Activated naive CD8-positive, alpha-beta T cell treated with anti-CD3 and anti-CD28 coated beads, Interleukin-2, amount 50 U/mL, for 24 hours (primary cell): ENCODE data around the gene OR51E2.

ENCODE experiments used
- ATAC-seq: fragments of 150-1000 bp; cut with Tn5 transposase; one replicate; pipeline ENCODE4 v1.10.0; 2021
- DNase-seq: peaks from one replicate; pipeline ENCODE4 v3.0.0; 2021
- H3K27ac Mint-ChIP-seq: one replicate; pipeline ENCODE4 v1.8.0; 2021; ENCODE audit warnings: mild to moderate bottlenecking, mixed read lengths
- H3K27me3 Mint-ChIP-seq: one replicate; pipeline ENCODE4 v1.8.0; 2021; ENCODE audit warnings: mixed read lengths
- H3K36me3 Mint-ChIP-seq: one replicate; pipeline ENCODE4 v1.8.0; 2021; ENCODE audit warnings: low read depth, mixed read lengths
- H3K4me1 Mint-ChIP-seq: one replicate; pipeline ENCODE4 v1.8.0; 2021; ENCODE audit warnings: mixed read lengths
- H3K4me3 Mint-ChIP-seq: one replicate; pipeline ENCODE4 v1.8.0; 2021; ENCODE audit warnings: mild to moderate bottlenecking, moderate library complexity, mixed read lengths
- H3K9me3 Mint-ChIP-seq: one replicate; pipeline ENCODE4 v1.8.0; 2021; ENCODE audit warnings: mixed read lengths

Gene OR51E2

GRCh38 chr11:4643076-4643475 lies 54.6 kb downstream of the OR51E2 start:
- H3K36me3 Mint-ChIP-seq, result no peaks in the 10 kb centered on the region
- no peaks in the 10 kb centered on the region for H3K4me1 Mint-ChIP-seq
- peaks cover 4% of the 10 kb centered on the region for H3K27me3 Mint-ChIP-seq

GRCh38 chr11:4642043-4642442 lies 55.6 kb downstream of the OR51E2 start:
- H3K9me3 Mint-ChIP-seq, result no peaks in the 10 kb centered on the region
- H3K36me3 Mint-ChIP-seq, result no peaks in the 10 kb centered on the region
- ATAC-seq, result no peak
- H3K27me3 Mint-ChIP-seq, result peaks cover 4% of the 10 kb centered on the region
- no peak overlapping the region for H3K27ac Mint-ChIP-seq
- DNase-seq, result no peak
- no peaks in the 10 kb centered on the region for H3K4me1 Mint-ChIP-seq
- H3K4me3 Mint-ChIP-seq, result no peak overlapping the region

More at GRCh38 chr11:4643076-4643475, 54.6 kb downstream of the OR51E2 start:
- Mint-ChIP-seq H3K27ac (no peak overlapping the region), H3K4me3 (no peak overlapping the region), H3K9me3 (no peaks in the 10 kb centered on the region)
- ATAC-seq (no peak), DNase-seq (no peak)

GRCh38 chr11:4641501-4641900 lies 56.2 kb downstream of the OR51E2 start:
- Mint-ChIP-seq H3K27me3 (peaks cover 4% of the 10 kb centered on the region), H3K27ac (no peak overlapping the region), H3K36me3 (no peaks in the 10 kb centered on the region), H3K4me1 (no peaks in the 10 kb centered on the region), H3K4me3 (no peak overlapping the region), H3K9me3 (no peaks in the 10 kb centered on the region)
- no peak for DNase-seq
- no peak for ATAC-seq

- Mint-ChIP-seq H3K36me3 (no peaks in the 10 kb centered on the region), H3K4me3 (no peak overlapping the region), H3K4me1 (no peaks in the 10 kb centered on the region), H3K27me3 (peaks cover 4% of the 10 kb centered on the region), H3K27ac (no peak overlapping the region), H3K9me3 (no peaks in the 10 kb centered on the region)
- no peak for ATAC-seq
- DNase-seq, result no peak
Measured at GRCh38 chr11:4639931-4640330, 57.7 kb downstream of the OR51E2 start.

- ATAC-seq, result no peak
- H3K36me3 Mint-ChIP-seq, result no peaks in the 10 kb centered on the region
- no peak overlapping the region for H3K27ac Mint-ChIP-seq
- peaks cover 3% of the 10 kb centered on the region for H3K27me3 Mint-ChIP-seq
- H3K4me3 Mint-ChIP-seq, result no peak overlapping the region
- no peaks in the 10 kb centered on the region for H3K9me3 Mint-ChIP-seq
- H3K4me1 Mint-ChIP-seq, result no peaks in the 10 kb centered on the region
- DNase-seq, result no peak
Measured at GRCh38 chr11:4637662-4638047, 60.0 kb downstream of the OR51E2 start.

GRCh38 chr11:4636962-4637661 lies 60.5 kb downstream of the OR51E2 start, which contains the start of gene OR51D1:
OR51D1 (plus strand) TSS chr11:4637477; CDS start chr11:4639791, 2,314 bp downstream.
- H3K27me3 Mint-ChIP-seq, result peaks cover 4% of the 10 kb centered on the region
- no peak within 1 kb of the TSS for H3K4me3 Mint-ChIP-seq
- ATAC-seq (peak; percentile 89), DNase-seq (peak; percentile 71)
- no peak within 1 kb of the TSS for H3K27ac Mint-ChIP-seq
- no peaks in the 10 kb centered on the region for H3K9me3 Mint-ChIP-seq
- no peaks in the 10 kb centered on the region for H3K4me1 Mint-ChIP-seq
- no peaks in the 10 kb centered on the region for H3K36me3 Mint-ChIP-seq

GRCh38 chr11:4636136-4636535 lies 61.5 kb downstream of the OR51E2 start:
- Mint-ChIP-seq H3K36me3 (no peaks in the 10 kb centered on the region), H3K4me1 (no peaks in the 10 kb centered on the region), H3K9me3 (no peaks in the 10 kb centered on the region), H3K4me3 (no peak overlapping the region), H3K27ac (no peak overlapping the region), H3K27me3 (peaks cover 7% of the 10 kb centered on the region)
- ATAC-seq (no peak), DNase-seq (no peak)
